NK-92 treated with Interleukin-12 subunit alpha and Interleukin-12 subunit beta, amount 100 ng/mL, for 24 hours (cell line): ENCODE results near the gene TENM4.

ENCODE experiments used
- DNase-seq: peaks from one replicate; lab custom pipeline; 2025; lab: John Stamatoyannopoulos, UW

Gene TENM4

DNA sequence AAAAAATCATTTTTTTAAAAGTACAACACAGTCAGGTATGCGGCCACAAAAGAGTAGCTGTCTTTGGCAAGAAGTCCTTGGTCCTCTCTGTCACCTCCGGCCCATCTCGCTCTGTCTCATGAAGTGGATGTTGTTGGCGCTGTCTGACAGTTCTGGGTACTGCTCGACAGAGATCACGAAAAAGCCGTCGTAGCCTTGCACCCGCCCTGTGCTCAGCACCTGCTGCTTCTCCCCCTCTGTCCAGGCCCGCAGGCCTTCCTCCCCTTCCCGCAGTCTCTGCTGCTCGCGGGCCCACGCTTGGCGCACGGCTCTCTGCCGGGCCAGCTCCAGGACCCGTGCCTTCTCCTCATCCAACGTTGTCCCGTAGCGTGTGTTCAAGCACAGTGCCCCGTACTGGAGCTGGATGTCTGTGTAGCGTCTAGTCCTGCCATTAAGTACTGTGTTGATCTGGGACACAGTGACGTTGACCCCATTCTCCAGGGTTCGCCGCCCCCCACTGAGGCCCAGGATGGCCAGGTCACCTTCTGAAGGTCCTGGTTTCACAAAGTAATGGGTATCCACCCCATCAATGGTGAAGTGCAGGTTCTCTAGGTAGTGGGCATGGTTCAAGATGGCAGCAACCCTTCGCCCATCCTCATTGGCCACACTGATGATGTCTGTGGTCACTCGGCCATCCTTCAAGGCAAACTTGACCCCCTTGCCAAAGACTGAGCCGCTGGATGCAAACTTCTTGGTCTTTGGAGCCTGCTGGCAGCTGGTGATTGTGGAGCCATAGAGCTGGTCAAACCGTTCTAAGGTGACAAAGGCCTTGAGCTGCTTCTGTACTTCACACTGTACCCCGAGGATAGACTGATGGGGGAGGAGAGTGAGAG is 782.6 kb downstream of the TENM4 start:
- DNase-seq, result no peak

GRCh38 chr11:78657441-78657840 is 783.4 kb downstream of the TENM4 start:
- no peak for DNase-seq

DNA sequence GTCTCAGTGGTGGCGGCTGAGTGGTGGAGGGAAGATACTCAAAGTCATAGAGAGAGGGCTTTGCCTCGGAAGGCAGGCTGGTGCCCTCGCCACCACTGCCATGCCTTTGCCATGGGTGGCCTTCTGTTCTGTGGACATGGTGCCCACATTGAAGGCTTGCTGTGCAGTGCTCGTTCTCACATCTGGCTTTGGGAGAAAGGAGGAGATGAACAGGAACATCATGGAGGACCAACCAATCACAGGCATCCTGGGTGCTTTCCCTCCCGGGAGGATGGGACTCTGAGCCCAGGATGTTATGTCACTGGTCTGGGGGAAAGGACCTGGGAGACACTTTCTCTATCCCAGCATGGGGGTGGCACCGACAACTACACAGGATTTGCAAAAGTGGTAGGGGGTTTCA is 783.8 kb downstream of the TENM4 start:
- no peak for DNase-seq

GRCh38 chr11:78656327-78656726 is 784.5 kb downstream of the TENM4 start:
- DNase-seq, result no peak

- no peak for DNase-seq
Measured at GRCh38 chr11:78655561-78655960, 785.3 kb downstream of the TENM4 start.

- DNase-seq, result no peak
Measured at GRCh38 chr11:78654866-78655265, 786.0 kb downstream of the TENM4 start.

GRCh38 chr11:78654071-78654470 is 786.8 kb downstream of the TENM4 start:
- DNase-seq, result no peak

GRCh38 chr11:78653294-78653909 is 787.4 kb downstream of the TENM4 start:
- DNase-seq, result no peak

GRCh38 chr11:78652843-78653239 is 788.0 kb downstream of the TENM4 start:
- no peak for DNase-seq

- DNase-seq, result no peak
Measured at GRCh38 chr11:78651923-78652842, 788.6 kb downstream of the TENM4 start.

- DNase-seq, result no peak
Measured at GRCh38 chr11:78651136-78651775, 789.6 kb downstream of the TENM4 start.

DNA sequence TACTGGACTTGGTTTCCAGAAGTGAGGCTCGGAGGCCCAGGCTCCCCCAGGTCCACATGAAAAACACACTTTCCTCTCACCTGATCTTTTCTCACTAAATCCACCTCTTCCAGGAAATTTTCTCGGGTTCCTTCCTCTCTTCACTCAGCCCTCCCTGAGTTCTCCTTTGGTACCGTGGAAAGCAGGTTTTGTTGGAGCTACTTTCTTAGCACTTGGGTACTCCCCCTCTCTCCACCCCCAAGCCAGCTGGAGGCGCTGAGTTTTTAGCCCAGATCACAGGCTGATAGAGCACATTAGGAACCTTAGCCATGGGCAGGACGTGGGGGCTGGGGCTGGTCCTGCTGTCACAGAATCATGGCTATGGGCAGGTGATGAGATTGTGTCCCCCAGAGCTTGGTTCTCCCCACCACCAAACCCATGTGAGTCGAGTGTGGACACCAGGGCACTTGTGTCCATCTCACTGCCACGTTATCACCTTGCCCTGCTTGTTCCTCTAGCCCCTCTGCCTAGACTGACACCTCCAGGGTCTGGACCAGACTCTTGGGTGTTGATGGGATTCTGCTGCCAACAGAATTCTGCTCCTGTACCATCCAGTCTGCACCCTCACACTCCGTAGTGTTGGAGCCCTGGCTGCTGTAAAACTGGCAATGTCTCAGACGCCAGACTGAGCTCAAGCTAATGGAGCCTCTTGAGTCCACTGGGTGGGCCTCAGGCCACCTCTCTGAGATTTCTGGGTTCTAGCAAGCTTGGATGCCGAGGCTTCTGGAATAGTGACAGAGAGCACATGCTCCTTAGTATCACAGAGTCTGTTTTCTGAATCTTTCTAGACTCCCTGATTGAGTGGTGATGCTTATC is 791.2 kb downstream of the TENM4 start:
- no peak for DNase-seq

DNA sequence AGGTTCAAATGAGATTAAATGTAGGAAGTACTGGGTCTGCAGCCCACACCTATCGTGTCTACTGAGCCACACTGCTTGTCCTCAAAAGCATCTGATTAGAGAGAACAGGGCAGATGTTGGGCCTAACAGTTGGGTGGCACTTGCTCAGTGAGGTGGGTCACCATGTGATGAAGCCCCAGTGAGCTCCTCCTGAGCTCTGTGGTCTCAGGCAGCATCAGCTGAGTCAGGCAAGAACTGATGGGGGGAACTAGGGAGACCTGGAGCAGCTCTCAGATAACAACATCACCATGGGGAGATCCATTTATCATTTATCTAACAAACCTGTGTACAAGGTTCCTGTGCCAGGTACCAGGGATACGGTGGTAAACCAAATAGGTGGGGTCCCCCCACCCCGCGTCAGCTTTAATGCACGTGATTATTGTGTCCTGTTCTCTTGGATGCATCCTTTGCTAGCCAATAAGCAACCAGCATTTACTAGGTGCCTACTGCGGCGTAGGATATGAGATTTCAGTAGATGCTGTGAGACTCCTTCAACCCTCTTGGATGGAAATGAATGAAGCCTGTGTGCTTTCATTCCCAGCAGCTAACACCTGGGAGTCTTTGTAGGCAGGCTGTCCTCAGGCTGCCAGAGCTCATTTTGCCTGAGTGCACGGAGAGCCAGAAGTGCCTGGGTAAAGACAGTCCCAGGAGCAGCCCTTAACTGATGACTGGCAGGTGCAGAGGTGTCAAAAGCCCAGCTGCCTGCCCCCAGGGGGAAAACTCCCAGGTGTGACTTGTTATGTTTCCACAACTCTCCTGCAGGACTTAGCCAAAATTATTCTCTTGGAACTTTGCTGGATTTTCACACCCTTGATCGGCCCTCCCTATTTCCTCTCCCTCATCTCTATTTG is 792.6 kb downstream of the TENM4 start:
- no peak for DNase-seq

GRCh38 chr11:78647266-78647915 is 793.4 kb downstream of the TENM4 start:
- no peak for DNase-seq

DNA sequence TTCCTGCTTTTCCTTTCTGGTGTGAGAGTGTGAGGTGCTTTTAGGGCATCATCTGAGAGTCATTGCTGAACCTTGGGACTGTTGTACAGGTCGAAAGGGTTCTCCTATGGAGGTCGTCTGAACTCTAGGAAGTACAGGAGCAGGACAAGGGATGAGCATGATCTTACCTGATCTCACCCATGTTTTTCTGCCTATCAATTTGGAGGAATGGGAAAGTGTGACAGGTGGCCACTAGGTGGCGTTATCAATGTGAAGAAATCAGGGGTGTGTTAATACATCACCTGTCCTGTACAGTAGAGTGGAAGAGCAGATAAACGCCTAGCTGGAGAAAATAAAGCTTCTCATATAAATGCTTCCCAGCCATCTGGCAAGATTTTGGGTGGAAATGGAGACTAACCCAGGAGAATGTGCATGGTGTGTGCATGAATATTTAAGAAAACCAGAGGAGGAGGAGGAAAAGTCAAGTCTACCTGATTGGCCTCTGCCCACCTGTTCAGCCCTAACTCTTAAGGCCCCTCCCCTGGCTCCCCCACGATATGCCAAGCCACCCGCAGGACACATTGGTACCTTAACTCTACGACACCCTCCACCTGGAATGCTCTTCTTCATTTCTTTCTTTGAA is 794.2 kb downstream of the TENM4 start:
- peak; percentile 27 for DNase-seq

- peak; percentile 33 for DNase-seq
Measured at GRCh38 chr11:78645226-78646202, 795.3 kb downstream of the TENM4 start.

GRCh38 chr11:78643676-78644056 is 797.2 kb downstream of the TENM4 start:
- DNase-seq, result no peak
